GM11168 (cell line): Measurements from ENCODE around the gene ARHGDIA.

Experiments
- in situ Hi-C: fragments of 300-500 bp; cut with MboI; formaldehyde crosslinking; loops from one replicate; pipeline ENCODE4 v1.12.0; 2022; ENCODE audit warnings: low sequenced_read_pairs; ENCODE audit not compliant: unreplicated experiment

ARHGDIA gene

DNA sequence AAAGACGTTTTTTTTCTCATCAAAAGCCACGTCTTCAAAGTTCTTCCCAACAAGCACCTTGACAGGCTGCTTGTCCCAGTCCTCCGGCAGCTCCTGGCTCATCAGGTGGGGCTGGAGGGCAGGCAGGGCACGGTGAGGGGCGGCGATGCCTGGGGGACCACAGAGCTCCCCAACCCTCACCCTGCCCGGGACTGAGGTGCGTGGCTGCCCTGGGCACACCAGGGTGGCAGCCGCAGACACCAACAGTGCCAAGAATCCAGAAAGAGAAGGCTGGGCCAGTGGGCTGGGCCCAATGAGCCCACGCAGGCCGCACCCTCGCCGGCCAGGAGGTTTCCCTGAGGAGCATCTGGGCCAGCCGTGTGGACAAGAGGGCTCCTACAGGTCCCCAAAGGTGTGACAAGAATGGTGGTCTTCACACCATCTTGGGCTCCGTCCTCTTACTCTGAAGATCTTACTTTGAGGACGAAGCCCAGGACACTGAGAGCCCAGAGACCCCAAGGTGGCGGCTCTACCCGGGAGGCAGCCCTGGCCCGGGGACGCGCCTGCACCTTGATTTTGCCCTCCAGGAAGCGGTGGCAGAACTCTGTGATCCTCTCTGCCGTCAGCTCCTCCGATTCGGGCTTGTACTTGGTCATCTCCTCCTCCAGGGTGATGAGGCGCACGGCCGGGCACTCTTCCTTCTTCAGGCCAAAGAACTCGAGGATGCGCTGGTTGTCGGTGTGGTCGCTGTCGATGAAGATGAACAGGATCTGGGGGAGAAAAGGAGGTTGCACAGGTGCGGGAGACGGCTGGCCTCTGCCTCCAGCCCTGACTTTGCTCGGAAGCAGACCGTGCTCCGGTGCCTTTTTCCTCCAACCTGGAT is 25.0 kb downstream of the ARHGDIA start:
- in situ Hi-C loops, result loop anchor here (25.0 kb wide), 1 partner anchor 109 kb away; no protein-coding TSS in a partner anchor

DNA sequence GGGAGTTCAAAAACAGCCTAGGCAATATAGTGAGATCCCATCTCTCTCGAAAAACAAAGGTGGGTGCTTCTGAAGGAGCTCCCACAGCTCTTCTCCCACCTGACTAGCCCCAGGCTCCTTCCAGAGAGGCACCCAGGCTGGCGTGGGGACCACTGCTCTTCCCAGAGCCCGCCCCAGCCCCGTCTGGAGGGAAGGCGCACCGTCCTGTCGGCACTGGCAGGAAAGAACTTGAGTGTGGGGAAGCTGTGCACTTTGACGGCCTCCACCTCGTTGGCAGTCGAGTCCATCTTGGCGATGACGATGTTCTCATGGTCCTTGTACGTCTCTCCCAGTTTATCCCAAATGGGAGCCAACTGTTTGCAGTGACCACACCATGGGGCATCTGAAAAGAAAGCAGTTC is 25.8 kb downstream of the ARHGDIA start:
- in situ Hi-C loops, result loop anchor here (25.0 kb wide), 1 partner anchor 108 kb away; no protein-coding TSS in a partner anchor

- in situ Hi-C loops, result loop anchor here (25.0 kb wide), 1 partner anchor 108 kb away; no protein-coding TSS in a partner anchor
Observed at GRCh38 chr17:81844887-81845286, 26.2 kb downstream of the ARHGDIA start.

GRCh38 chr17:81844327-81844851 is 26.7 kb downstream of the ARHGDIA start:
- in situ Hi-C loops, result loop anchor here (25.0 kb wide), 1 partner anchor 107 kb away; no protein-coding TSS in a partner anchor

DNA sequence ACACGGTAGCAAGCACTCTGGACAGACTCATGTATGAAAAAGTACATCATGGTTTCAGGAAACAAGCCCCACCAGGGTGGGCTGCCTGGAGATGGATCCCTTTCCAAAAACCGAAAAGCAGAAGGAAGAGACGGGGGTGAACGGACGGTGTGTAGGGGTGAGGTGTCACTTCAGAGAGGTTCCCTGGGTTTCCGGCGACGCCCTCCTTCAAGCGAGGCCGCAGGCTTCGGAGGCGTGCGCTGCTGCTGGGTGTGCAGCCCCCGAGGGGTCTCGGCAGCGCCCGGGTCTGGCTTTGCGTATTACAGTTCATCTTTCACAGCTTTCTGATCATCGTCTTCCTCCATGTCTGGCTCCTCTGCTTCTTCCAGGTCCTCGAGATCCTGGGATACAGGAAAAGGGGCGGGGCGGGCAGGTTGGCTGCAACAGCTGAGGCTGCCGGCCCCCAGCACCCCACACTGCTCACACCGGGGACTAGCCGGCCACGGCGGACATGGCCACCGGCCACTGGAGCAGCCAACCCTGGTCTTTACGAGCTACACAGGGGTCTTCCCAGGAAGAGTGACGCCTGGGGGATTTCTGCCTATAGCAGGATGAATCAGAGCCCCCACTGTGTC is 27.3 kb downstream of the ARHGDIA start:
- in situ Hi-C loops, result loop anchor here (25.0 kb wide), 1 partner anchor 107 kb away; no protein-coding TSS in a partner anchor

DNA sequence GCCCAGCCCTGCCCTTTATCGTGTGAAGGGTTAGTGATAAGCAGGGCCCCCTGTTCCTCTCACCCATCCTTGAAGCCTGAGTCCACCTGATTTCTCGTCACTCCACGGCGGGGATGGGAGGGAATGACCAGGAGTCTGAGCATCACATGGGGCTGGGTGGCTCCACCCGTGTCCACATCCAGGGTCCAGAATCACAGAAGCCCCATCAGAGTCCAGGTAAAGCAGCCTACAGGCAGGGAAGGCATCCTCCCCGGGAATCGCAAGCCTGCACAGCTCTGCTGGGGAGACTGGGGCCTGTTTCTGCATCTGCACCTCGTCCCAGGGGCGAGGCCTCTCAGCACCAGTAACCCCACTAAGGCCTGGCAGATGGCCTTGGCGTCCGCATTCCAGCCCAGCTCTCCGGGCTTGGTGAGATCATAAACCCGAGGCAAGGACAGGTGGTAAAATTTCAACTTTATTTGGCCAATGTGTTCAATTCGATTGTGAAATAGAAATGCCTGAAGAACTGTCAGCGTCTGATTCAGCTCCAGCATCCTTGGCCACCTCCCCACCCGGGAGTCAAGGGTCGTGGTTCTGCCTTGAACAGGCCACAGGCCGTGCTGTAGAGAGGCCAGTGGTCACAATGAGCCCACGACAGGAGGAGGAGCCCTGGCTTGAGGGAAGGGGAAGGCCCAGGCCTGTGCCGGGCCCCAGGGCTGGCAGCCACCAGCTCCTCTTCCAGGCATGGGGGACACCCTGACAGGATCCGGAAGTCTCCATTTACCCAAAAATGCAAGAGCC is 28.2 kb downstream of the ARHGDIA start:
- in situ Hi-C loops, result loop anchor here (25.0 kb wide), 1 partner anchor 106 kb away; no protein-coding TSS in a partner anchor

DNA sequence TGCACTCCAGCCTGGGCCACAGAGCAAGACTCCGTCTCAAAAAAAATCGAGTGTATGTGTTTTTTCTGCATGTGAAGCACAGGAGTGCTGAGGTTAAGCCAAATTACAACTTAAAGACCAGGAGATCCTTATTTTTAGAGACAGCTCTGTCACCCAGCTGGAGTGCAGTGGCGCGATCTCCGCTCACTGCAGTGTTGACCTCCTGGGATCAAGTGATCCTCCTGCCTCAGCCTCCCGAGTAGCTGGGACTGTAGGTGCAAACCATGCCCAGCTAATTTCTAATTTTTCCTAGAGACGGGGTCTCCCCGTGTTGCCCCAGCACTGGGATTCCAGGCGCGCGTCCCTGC is 28.8 kb downstream of the ARHGDIA start:
- in situ Hi-C loops, result loop anchor here (25.0 kb wide), 1 partner anchor 105 kb away; no protein-coding TSS in a partner anchor

GRCh38 chr17:81841866-81842265 is 29.3 kb downstream of the ARHGDIA start:
- in situ Hi-C loops, result loop anchor here (25.0 kb wide), 1 partner anchor 105 kb away; no protein-coding TSS in a partner anchor

DNA sequence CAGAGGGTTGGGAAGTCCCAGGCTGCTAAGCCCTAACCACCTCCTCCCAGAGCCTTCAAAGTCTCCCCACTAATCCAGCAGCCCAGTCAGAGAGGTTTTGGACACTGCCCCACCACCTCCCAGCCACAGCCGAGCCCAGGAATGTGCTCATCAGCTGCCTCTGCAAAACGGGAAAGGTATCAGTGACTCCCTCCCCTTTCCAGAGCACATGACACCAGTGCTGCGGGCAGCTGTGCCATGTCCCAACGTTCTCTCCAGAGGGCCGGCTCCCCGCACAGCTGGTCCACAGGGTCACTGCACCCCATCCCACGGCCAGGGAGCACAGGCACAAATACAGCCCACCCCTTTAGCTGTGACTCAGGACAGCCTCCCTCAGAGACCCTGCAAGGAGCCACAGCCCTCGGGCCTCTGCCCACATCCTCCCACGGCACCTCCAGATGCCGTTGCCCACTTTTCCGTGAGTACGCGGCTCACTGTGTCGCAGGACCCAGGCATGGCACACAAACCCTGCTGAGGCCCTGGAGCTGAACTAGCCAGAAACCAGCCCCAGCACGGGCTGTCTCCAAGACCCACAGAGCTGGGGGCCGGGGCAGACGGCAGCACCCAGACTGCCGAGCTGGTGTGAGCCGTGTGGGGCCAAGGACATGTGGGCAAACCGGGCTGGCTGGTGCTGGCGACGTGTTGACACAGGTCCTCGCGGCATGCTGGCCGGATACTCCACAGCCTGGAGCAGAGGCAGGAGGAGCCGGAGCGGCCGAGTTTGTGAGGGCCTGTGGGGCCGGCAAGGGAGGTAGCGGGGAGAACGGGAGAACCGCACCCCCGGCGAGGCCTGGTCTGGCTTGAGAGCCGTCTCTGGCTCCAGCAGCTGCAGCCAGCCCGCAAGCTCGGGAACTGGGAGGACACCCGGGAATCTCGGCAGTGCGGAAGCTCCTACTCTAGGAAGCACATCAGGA is 30.0 kb downstream of the ARHGDIA start:
- in situ Hi-C loops, result loop anchor here (25.0 kb wide), 1 partner anchor 104 kb away; no protein-coding TSS in a partner anchor

- in situ Hi-C loops, result loop anchor here (25.0 kb wide), 1 partner anchor 103 kb away; no protein-coding TSS in a partner anchor
Observed at GRCh38 chr17:81840059-81840458, 31.1 kb downstream of the ARHGDIA start.

GRCh38 chr17:81839301-81839700 is 31.8 kb downstream of the ARHGDIA start:
- in situ Hi-C loops, result loop anchor here (25.0 kb wide), 1 partner anchor 102 kb away; no protein-coding TSS in a partner anchor

GRCh38 chr17:81838753-81839255 is 32.3 kb downstream of the ARHGDIA start:
- in situ Hi-C loops, result loop anchor here (25.0 kb wide), 1 partner anchor 102 kb away; no protein-coding TSS in a partner anchor

GRCh38 chr17:81837641-81838040 is 33.5 kb downstream of the ARHGDIA start:
- in situ Hi-C loops, result loop anchor here (25.0 kb wide), 1 partner anchor 100 kb away; no protein-coding TSS in a partner anchor

DNA sequence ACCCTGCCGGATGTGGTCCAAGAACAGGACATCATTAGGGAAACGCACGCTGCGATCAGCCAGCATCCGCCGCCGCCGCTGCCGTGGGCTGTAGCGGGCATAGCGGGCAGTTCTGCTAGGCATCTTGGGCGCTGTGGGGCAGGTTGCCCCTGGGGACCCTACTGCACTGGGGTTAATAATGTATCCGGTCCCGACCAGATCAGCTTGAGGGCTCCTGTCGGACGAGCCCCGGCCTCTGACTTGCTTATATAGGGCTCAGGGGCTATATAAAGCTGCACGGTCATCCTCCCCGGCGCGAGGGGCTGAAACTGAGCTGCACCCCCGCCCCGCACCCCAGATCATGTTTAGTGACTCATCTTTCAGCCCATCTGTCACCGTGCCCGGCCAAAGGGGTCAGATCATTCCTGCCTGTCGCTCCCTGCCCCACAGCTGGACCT is 36.3 kb downstream of the ARHGDIA start, which contains the start of gene PPP1R27:
PPP1R27 (minus strand) TSS at position 220 of the 437 bp plus-strand sequence; CDS start at position 123, 97 bp downstream.
- in situ Hi-C loops, result loop anchor here (25.0 kb wide), 1 partner anchor 98 kb away; no protein-coding TSS in a partner anchor

DNA sequence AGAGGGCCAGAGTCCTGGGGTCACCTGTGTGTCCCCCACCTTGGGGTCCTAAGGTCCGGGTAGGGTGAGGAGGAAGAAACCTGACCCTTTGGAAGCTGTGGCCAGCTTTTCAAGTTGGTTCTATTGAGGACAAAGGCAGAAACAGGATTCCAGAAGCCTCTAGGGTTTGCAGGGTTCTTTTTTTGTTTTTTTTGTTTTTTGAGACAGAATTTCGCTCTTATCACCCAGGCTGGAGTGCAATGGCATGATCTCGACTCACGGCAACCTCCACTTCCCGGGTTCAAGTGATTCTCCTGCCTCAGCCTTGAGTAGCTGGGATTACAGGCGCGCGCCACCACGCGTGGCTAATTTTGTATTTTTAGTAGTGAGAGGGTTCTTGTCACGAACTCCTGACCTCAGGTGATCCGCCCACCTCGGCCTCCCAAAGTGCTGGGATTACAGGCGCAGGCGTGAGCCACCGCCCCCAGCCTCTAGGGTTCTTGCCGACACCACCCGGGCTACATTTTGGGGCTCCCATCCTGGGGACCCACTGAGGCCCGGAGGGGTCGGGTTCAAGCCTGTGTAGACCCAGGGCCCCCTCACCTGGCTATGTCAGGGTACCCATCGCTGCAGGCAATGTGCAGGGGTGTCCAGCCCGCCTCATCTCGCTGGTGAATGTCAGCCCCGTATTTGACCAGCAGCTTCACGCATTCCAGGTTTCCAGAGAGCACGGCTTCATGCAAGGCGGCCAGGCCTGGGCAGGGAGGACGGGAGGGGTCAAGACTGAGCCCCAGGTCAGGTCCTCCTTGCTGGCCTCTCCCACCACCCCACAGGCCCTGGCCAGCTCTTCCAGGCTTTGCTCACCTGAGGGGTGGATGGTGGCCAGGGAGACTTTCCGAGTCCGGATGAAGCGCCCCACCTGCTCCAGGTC is 37.0 kb downstream of the ARHGDIA start:
- in situ Hi-C loops, result loop anchor here (25.0 kb wide), 1 partner anchor 97 kb away; no protein-coding TSS in a partner anchor

DNA sequence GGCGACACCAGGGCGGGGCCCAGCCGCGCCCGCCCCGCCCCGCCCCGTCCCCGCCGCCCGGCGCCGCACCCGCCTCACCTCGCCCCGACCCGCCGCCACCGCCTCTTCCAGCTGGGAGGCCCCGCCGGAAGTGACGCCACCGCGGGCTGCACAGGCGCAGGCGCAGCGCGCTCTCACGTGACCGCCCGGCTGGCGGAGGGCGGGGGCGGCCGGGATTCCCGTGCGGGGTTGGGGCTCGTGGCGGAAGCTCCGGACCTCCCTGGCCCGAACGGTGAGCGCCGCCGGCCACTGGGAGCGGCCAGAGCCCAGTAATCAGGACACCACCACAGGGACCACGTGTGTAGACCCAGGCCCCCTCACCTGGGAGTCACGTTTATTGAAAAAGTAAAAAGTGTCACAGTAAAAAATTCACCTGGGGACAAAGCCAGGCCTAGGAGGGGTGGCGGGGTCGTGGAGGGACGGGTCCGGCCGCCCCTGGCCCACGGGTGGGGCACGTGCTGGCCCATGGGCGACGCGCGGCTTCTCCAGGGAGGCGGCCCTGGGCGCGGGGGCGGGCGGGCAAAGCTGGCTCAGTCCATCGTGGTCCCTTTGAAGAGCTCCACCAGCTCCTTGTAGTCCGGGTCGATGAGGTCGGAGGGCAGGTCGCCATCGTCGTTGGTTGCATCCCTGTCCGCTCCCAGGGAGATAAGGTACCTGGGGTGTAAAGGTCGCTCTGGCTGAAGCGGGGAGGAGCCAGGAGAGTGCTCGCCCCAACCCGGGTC is 37.8 kb downstream of the ARHGDIA start, which contains the start of gene MCRIP1:
MCRIP1 (minus strand) TSS at position 132 of the 761 bp plus-strand sequence. CDS start 8,785 bp downstream, outside the sequence.
- in situ Hi-C loops, result loop anchor here (25.0 kb wide), 1 partner anchor 96 kb away; no protein-coding TSS in a partner anchor
